GM19035 (cell line): Measurements from ENCODE around the gene IFIT2.

Experiments used
- ATAC-seq: cut with Tn5 transposase; IDR thresholded peaks from one replicate; pipeline ENCODE4 v1.9.1; 2021; ENCODE audit not compliant: unreplicated experiment

IFIT2 gene

DNA sequence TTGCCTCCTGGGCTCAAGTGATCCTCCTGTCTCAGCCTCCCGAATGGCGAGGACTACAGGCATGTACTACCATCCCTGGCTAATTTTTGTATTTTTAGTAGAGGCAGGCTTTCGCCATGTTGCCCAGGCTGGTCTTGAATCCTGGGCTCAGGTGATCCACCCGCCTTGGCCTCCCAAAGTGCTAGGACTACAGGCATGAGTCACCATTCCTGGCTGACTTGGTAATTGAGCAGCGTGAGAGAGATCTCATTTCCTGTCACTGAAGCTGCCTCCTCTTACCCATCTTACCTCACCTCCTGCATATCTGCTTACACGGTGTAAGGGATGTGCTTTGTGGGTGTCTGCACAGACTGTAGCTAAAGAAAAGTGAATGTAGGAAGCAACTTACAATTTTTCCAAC is 35.6 kb downstream of the IFIT2 start:
- ATAC-seq = no peak

DNA sequence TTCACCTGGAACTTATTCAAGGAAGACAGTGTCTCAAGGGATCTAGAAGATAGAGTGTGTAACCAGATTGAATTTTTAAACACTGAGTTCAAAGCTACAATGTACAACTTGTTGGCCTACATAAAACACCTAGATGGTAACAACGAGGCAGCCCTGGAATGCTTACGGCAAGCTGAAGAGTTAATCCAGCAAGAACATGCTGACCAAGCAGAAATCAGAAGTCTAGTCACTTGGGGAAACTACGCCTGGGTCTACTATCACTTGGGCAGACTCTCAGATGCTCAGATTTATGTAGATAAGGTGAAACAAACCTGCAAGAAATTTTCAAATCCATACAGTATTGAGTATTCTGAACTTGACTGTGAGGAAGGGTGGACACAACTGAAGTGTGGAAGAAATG is 36.9 kb downstream of the IFIT2 start:
- no peak for ATAC-seq

DNA sequence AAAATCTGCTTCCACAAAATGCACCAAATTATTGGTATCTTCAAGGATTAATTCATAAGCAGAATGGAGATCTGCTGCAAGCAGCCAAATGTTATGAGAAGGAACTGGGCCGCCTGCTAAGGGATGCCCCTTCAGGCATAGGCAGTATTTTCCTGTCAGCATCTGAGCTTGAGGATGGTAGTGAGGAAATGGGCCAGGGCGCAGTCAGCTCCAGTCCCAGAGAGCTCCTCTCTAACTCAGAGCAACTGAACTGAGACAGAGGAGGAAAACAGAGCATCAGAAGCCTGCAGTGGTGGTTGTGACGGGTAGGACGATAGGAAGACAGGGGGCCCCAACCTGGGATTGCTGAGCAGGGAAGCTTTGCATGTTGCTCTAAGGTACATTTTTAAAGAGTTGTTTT is 38.0 kb downstream of the IFIT2 start:
- ATAC-seq = no peak

DNA sequence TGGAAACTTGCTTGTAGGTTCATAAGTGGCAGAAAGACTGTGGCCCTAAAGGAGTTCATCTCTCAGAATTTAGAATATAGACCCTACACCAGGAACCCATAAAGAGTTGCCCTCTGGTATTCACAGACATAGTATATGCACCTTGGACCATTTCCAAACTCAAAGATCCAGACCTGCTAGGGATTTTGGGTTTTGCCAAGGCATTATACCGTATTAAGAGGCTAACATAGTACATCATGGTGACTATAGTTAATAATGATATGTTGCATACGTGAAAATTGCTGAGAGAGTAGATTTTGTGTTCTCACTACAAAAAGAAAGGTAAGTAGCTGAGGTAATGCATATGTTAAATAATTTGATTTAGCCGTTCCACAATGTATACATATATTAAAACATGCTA is 39.8 kb downstream of the IFIT2 start:
- no peak for ATAC-seq

- ATAC-seq = no peak
These were observed 40.5 kb downstream of the IFIT2 start for GRCh38 chr10:89342206-89342958.

GRCh38 chr10:89343089-89343767 is 41.4 kb downstream of the IFIT2 start:
- no peak for ATAC-seq

DNA sequence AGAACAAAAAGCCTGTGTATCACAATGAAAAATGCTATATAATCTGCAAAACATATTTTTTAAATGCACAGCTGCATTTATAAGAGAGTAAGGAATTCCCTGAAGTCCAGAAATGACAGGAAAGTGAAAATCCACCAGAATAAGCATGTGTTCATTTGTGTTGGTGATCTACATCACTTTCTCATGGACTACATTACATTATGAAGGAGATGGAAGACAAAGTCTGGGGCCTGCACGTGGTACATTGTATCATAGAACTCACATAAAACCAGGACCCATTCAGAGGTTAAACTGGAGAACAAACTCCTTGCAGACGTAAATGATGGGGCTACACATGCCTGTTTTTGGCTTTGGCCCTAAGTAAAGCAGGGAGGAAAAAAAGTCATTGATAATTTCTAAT is 42.3 kb downstream of the IFIT2 start:
- ATAC-seq = no peak

- ATAC-seq = no peak
These were observed 43.6 kb downstream of the IFIT2 start for GRCh38 chr10:89345367-89346000.

GRCh38 chr10:89346405-89347254 is 44.8 kb downstream of the IFIT2 start:
- ATAC-seq = no peak

GRCh38 chr10:89347701-89348457 is 46.0 kb downstream of the IFIT2 start:
- ATAC-seq = no peak

DNA sequence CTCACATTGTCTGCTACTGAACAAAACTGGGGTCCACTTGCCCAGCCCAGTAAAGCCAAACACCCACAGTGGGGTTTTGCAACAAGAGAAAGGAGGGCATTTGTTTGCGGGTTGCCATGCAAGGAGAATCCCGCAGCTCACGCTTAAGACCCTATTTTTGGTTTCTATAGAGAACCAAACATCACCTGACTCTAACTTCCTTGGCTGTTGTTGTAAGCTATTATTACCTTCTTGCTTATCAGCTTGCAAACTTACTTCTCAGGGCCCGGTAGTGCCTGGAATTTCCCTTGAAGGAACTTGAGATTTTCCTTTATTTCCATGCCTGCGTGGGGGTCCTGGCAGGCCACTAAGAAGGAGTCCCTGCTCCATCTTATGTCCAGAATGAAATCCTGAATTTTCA is 46.6 kb downstream of the IFIT2 start:
- no peak for ATAC-seq

DNA sequence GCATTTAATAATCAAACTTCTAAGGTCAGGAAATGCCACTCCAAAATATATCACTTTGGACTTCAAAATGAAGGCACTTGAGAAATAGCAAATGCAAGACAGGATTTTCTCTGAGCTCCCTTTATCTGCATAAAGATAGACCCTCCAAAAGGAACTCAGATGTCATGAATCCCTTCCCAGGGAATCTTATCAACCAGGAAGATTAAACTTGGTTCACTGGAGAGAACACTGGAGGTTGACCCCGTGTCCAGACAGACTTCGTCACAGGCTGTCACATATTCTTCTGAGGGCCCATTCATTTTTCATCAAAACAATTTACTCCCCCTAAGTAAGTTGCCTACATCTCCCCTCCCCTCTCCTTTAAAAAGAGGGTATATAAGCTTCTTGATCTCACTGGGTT is 47.1 kb downstream of the IFIT2 start:
- no peak for ATAC-seq

DNA sequence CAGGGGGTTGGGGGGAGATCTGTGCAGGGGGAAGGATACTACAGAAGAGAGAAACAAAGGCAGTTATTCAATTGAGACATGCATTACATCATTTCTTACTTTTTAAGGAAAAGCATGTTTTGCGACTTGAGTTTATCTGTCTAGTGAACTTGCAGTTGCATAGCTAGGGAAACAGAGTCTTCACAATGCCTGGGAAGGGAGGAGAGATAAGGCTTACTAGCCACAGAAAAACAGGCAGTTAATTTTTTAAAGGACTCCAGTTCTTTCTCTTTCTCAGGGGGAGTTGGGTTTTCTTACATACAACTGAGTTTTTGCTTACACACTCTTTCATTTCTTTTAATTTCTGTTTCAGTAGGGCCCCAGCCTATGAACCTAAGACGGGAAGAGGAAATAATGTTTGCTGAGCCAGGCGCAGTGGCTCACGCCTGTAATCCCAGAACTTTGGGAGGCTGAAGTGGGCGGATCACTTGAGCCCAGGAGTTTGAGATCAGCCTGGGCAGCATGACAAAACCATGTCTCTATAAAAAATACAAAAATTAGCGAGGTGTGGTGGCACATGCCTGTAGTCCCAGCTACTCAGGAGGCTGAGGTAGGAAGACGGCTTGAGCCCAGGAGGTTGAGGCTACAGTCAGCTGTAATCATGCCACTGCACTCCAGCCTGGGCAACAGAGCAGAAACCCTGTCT is 48.9 kb downstream of the IFIT2 start:
- peak; percentile 36 for ATAC-seq

GRCh38 chr10:89351412-89351779 is 49.5 kb downstream of the IFIT2 start:
- peak; percentile 88 for ATAC-seq

- peak; percentile 56 for ATAC-seq
These were observed 50.1 kb downstream of the IFIT2 start for GRCh38 chr10:89351780-89352597.

GRCh38 chr10:89352802-89353201 is 51.0 kb downstream of the IFIT2 start:
- ATAC-seq = no peak

DNA sequence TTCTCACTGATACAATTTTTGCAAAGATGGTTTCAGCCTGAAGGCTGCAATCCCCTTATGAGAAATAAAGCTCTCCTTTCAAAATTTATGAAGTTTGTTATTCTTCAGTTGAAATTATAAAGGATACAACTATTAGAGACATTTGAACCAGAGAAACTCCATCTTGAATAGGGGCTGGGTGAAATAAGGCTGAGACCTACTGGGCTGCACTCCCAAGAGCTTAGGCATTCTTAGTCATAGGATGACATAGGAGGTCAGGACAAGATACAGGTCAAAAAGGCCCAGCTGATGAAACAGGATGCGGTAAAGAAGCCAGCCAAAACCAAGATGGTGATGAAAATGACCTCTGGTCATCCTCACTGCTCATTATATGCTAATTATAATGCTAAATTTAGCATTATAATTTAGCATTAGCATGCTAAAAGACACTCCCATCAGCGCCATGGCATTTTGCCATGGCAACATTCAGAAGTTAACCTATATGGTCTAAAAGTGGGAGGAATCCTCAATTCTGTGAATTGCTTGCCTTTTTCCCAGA is 53.6 kb downstream of the IFIT2 start:
- ATAC-seq = no peak

DNA sequence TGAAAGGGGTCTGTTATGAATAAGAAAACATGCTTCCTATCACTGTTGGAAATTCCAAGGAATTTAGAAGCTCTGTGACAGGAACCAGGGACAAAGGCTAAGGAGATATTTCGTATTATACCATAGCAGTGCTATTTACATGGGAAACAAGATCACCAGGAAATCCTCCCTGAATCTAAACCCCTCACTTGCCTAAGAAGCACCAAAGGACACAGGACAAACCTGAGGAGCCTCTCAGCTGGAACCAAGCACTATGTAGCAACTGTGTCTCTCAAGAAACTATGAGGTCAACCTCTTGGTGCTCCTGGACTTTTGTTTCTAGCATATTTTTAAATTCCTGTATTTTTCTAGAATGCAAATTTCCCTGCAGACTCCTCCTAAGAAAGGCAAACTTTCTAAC is 55.2 kb downstream of the IFIT2 start:
- ATAC-seq = no peak

- ATAC-seq = no peak
These were observed 56.1 kb downstream of the IFIT2 start for GRCh38 chr10:89357975-89358374.
